HG02840 (cell line): ENCODE results near the gene LRRC63.
"Not testable (repeated sequence)": the region's sequence is repeated elsewhere in the genome, so short reads cannot be mapped to it uniquely, and the experiment has no call there.

Experiments
- ATAC-seq: cut with Tn5 transposase; IDR thresholded peaks from one replicate; pipeline ENCODE4 v1.9.1; 2021; ENCODE audit warnings: mild to moderate bottlenecking, moderate library complexity, moderate number of reproducible peaks; ENCODE audit not compliant: unreplicated experiment, low FRiP score

LRRC63 gene

DNA sequence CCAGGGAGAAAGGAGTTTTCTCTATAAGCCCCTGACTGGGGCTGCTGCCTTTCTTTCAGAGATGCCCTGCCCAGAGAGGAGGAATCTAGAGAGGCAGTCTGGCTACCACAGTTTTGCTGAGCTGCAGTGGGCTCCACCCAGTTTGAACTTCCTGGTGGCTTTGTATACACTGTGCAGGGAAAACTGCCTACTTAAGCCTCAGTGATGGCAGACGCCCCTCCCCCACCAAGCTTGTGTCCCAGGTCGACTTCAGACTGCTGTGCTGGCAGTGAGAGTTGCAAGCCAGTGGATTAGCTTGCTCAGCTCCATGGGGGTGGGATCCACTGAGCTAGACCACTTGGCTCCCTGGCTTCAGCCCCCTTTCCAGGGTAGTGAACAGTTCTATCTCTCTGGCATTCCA, 8.5 kb downstream of the LRRC63 start:
- not testable (repeated sequence) for ATAC-seq

DNA sequence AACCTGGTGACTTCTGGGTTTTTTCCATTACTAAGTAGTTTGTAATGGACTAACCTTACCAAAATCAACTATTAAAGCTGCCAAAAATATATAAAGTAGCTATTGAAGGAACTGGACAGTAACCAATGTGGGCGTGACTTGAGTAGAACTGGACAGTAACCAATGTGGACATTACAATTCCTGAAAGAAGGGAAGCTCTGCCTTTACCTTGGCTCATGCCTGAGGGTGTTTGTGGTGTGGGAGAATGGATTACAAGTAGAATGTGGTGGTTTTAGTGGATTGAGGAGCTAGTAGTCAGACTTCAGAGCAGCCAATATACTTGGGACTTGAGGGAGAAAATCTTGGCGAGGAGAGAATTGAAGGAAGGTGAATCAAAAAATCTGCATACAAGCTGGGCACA, 17.5 kb downstream of the LRRC63 start:
- no peak for ATAC-seq

DNA sequence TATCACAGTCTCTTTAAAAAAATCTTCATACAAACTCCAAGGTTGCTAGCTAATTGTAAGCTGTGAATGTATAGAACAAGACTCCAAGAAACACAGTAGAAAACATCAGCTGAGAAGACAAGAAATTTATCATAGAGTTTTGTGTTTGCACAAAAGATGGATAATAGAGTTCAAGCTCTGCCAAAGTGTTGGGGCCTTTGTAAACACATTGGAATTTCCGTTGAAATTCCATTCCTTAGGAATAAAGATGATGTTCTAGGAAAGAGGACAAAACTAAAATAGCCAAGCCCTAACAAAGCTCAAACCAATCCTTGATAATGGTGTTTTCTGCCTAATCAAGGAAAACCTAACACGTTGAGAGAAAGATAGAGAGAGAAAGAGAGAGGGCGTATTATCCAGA, 20.6 kb downstream of the LRRC63 start:
- ATAC-seq = no peak

DNA sequence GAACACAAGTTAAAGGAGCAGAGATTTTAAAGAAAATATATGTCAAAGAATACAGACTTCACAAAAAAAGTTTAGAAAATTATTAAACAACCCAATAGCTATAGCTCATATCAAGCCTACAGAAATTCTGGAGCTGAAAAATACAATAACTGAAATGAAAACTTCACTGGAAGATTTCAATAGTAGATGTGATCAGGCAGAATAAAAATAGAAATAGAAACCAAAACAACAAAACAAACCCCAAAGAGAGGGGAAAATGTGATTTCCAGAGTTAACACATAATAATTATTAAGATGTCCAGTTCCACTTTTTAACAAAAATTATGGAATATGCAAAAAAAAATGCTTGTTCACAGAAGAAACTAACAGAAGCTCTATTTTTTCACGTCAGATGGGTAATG, 23.6 kb downstream of the LRRC63 start:
- ATAC-seq = no peak

DNA sequence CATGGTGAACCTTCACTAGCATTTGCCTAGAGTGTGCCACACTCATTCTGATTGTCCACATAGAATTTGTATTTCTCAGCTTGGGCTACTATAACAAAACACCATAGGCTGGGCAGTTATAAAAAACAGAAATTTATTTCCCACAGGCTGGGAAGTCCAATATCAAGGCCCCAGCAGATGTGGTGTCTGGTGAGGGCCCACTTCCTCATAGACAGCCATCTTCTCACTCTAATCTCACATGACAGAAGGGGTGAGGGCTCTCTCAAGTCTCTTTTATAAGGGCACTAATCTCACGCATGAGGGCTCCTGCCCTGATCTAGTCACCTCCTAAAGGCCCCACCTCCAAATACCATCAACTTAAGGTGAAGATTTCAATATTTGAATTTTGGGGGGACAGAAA, 53.6 kb downstream of the LRRC63 start:
- ATAC-seq = no peak

DNA sequence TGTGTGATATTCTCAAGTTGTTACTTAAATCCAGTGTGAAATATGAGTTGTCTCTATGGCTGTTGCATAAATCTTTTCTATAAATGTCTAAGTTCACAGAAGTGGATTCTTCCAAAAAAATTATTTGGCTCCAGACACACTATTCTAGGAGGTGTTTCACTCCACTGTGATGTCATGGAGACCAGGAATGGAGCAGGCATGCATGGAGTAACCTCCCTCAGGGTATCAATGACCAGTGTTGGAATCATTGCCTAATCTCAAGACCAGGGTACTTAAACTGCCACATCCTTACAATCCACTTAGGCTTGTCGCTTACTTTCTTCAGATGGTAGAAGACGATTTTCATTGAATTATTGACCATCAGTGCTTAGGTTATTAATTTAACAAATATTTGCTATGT, 55.4 kb downstream of the LRRC63 start:
- ATAC-seq = no peak

DNA sequence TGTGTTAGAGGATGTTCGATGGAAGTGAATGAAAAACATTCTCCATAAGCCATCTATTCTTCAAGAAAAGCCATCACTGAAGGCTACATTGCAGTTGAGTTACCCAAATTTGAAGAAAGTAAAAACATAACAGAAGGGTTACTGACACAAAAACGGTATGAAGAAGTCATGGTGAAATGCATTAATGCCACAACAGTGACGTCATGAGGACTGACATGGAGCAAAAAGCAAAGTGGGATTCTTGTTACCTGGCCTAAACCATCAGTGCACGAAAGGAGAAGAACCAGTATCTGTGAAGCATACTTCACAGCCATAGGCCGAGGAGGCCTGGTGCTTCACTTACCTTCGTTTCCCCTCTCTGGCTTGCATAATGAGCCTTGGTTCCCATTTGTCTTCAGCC, 58.7 kb downstream of the LRRC63 start:
- ATAC-seq = no peak

DNA sequence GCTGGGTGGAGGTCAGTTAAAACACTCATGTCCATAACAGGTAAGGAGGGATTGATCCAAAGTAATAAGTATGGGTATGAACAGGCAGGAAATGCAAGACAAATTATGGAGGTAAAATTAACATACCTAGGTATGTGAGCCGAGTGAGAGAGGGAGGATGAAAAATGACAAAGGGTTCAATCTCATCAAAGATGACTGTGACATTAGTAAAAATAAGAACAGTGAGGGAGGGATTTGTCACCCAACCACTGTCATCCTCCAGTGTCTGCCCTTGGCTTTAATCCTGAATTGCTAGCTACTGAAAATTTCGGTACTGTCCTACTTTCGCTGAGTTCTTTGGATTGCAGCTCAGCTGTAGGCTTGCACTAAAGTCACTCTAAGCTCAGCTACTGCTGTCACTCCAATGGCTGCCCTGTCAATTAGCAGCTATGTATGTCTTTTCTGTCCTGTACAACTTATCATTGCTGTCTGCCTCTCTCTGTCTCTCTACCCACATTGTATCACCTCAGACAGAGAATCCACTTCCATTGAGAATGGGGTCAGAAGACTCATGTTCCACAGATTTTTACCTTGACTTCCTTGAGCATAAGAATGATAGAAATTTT, 62.5 kb downstream of the LRRC63 start:
- no peak for ATAC-seq

DNA sequence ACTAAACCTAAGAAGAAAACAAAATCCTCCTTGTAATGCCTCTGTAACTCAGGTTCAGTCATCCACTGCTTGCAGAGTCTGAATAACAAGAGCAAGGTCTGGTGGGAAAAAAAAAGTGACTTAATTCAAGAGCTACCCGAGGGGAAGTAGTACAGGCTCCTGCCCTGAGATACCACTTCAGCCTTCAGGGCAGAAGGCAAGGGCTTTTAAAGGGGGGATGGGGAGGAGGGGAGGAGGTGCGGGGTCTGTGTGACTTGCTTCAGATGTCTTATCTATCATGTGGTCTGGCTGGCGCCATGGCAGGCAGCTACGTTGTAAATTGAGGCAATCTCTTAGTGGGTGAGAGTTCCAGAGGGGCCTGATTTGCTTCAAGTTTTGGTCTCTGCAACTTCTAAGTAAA, 66.7 kb downstream of the LRRC63 start:
- ATAC-seq = no peak

DNA sequence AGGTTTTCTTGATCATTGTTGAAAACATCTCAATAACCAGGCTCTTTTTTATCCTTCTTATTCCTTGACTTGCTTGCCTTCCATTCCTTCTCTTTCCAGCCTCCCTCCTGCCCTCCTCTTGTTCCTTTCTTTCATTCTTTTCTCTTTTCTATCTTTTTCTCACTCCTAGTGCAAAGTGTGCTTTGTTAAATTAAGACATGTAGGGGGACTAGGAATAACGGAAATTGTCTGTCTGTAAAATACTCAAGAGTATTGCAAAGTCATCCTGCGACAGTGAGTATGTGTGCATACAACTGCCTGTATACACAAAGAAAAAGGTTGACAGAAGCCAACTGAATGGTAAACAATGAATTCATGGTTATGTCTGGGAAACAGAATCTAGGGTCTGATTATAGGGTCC, 70.1 kb downstream of the LRRC63 start:
- no peak for ATAC-seq

DNA sequence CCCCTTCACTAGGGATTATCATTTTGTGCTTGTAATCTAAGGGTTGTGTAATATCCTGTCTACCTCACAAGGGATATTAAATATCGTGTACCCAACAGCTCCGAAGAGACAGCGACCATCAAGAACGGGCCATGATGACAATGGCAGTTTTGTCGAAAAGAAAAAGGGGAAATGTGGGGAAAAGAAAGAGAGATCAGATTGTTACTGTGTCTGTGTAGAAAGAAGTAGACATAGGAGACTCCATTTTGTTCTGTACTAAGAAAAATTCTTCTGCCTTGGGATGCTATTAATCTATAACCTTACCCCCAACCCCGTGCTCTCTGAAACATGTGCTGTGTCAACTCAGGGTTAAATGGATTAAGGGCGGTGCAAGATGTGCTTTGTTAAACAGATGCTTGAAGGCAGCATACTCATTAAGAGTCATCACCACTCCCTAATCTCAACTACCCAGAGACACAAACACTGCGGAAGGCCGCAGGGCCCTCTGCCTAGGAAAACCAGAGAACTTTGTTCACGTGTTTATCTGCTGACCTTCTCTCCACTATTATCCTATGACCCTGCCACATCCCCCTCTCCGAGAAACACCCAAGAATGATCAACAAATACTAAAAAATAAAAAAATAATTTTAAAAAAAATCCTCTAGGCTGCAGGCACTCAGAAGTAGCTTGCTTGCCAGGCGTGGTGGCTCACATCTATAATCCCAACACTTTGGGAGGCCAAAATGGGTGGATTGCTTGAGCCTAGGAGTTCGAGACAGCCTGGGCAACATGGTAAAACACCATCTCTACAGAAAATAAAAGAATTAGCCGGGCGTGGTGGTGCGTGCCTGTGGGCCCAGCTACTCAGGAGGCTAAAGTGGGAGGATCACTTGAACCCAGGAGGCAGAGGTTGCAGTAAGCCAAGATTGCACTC, 72.4 kb downstream of the LRRC63 start:
- ATAC-seq = not testable (repeated sequence)

DNA sequence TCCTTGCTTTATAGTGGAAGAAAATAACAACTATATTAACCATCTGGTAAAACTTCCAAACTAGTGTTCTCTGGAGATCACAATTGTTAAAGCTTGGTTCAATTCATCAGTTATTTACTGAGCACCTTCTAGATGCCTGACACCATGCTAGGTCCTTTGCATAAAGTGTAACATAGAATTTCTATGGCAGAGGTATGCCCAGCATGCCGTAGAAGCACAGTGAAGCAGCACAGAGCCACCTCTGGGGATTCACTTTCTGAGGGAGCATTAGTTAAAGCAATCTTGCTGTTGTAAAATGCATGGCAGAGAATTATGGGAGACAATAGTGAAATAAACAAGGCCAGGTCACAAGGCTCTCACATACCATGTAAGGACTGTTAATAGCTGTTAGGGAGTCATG, 75.2 kb downstream of the LRRC63 start:
- ATAC-seq = no peak

DNA sequence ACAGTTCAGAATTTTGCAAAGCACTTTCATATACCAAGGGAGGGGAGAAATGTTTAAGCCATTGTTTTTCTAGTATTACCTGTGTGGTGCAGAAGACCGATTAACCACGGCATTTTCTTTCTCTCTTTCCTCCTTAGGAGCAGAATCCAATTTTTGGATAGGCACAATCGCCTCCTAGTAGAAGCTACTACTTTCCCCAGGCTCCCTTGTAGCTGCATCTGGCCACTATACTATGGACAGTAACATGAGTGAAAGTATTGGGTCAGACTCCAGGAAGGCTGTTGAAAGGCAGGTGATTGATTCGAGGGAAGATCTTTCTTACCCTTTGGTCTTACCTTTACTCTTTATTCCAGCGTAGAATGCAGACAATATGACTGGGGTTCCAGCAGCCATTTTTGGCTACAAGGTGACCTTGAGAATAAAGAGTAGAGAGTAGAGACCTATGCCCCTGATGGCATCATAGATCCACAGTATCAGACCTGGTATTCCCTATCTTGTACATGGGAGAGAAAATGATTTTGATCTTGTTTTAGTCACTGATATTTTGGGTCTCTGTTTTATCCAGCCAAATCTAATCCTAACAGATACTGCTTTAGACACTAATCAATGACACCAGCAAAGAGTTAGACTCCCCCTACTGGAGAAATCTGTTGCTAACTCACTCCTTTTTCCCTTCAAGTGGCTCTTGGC, 77.0 kb downstream of the LRRC63 start:
- ATAC-seq = no peak

DNA sequence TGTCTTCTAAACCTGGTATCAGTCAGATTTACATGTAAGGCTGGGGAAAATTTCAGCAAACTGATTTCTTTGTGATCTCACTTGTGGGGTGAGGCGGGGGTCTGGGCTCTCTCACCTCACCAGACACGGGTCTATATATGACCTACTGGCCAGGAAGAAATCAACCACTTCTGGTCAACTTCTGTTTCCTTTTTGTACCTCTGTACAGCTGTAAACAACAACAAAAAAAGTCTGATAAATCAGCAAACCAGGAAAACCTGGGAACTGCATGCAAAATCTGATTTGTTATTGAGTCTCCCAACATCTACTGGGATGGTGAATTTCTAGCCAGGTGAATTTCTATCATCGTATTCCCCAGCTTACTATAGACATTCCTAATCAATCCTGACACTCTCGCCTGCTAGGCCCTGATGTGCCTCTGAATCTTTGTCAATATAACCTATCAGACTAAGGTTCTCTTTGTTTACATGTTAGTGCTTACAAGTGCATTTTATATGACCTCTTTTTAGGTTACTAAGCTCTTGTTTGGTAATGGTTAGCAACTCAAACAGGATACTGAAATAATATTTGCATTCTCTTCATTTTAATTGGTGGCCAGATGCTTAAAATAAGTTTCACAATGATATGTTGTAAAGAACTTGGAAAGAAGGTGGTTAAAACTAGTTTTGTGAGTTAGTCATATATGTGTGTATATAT, 77.7 kb downstream of the LRRC63 start:
- ATAC-seq = no peak

DNA sequence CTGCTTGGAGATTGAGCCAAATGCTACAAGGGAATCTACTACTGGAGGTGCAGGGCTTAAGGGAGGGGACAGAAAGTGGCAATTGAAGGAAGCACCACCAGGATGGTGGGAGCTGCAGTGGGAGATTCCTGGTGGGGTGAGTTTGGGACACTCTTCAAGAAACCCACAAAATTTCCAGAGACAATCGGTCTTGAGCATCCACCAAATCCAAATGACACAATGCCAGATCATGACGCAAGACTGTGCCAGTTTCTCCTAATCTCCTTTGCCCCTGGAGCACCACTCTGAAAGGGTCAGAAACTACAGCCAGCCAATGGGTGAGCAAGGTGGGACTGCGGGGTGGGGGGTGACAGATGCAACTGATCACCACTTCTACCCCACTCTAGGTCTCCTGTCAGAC, 78.7 kb downstream of the LRRC63 start:
- no peak for ATAC-seq

DNA sequence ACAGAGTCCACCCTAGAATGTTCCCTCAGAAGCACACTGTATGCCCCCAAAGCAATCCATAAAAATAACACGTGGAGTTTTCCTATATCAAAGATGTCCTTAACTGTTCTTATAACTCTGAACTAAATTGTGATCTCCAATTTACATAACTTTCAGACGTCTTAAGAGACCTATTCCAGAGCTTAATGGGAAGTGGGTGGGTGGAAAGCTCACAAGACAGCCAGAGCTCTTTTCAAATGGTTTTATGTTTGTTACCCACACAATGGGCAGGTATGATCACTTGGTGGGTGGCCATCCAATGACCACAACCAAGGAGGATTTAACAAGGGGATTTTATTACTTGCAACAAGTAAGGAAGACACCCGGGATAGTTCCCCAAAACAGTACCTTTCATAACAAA, 81.7 kb downstream of the LRRC63 start:
- no peak for ATAC-seq

DNA sequence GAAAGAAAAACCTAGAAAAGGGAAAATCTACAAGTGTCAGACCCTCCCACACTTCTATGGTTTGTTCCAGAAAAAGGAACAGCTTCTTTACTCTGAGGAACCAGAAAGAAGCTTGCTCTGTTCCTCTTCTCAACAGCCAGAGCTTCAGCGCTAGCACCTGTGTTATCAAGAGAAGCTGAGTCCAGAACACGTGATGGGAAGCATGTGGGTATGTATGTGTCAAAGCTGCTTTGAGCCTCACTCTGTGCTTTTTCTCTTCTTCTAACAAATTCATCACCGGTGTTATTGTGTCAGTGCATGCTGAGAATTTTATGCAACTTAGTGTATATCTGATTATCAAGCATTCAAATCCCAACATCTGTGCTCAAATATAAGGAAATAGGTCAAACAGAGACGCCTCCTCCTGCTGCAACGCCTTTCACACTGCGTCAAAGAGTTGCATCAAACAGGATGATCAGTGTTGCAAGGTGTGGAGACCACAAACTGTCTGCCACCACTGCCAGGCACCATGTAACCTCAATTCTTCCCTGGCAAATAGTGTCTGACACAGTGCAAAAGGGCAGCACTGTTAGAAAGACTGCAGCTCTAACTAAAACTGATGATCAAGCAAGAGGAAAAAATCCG, 83.9 kb downstream of the LRRC63 start:
- no peak for ATAC-seq

DNA sequence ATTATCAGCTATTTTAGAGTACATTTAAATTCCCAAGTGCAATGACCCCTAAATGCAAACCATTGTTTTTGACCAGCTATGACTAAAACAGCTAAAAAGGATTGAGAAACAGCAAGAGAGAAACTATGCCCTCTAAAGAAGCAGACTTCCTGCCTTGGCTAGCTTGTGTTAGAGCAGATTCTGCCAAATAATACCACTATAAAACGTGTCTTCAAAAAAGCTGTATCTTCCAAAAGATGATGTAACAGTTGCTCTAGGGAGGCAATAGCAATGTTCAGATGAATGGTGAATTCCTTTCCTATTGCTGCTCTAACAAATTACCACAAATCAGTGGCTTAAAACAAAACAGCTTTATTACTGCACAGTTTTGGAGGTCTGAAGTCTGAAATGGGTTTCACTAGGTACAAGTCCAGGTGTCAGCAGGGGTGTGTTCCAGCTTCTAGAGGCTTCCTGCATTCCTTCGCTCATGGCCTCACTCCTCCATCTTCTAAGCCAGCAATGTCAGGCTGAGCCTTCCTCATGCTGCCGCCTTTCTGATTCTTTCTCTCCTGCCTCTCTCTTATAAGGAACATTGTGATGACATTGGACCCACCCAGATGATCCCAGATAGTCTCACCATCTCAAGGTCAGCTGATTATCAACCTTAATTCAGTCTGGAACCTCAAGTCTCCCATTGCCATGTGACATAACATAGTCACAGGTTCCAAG, 84.5 kb downstream of the LRRC63 start:
- ATAC-seq = no peak

DNA sequence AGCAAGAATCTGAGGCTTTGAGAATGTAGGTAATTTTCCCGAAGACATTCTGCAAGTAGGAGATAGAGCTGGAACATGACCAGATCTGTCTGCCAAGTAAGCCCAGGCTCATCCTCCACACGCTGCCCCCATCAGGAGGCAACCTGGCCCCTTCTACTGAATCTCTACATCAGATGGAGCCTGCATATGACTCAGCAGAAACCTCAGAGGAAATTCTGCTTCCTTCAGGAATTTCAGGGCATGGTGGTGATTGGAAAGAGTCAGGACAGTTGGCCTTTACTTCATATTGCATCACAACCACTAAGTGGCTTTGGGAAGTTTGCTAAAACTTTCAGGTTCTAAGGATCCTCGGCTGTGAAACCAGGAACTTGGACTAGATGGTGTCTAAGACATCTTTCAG, 85.2 kb downstream of the LRRC63 start:
- no peak for ATAC-seq

DNA sequence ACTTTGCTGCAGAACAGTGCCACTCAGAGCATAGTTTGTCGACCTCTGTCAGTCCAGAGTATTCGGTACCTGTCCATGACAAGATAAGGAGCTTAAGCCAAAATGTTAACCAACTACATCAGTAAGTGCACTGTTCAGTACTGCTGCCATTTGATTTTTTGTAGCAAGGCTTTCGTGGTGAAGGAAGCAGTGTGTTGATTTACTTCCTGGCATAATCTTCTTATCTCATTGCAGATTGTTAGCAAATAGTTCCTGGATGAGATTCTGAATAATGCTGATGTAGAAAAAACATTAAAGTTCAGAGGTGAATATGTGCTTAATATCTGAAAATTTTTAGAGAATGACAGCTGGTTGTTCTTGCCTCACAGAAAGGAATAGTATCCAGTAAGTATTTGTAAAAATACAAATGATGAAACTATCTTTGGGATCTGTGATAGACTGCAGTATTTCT, 85.7 kb downstream of the LRRC63 start:
- no peak for ATAC-seq
